Measurements from ENCODE around the gene KRTAP12-3.
"Not testable (repeated sequence)": the region's sequence is repeated elsewhere in the genome, so short reads cannot be mapped to it uniquely, and the experiment has no call there.

Gene KRTAP12-3

GRCh38 chr21:44692798-44693512, 35.2 kb downstream of the KRTAP12-3 start:
- 0 out of 2 replicates have a peak, but pooled peaks cover 7% of the 10 kb centered on the region for H3K9me3 ChIP-seq (ENCODE audit: control insufficient read depth, insufficient read depth, low read length)
- no peaks in the 10 kb centered on the region for H3K36me3 ChIP-seq (ENCODE audit: insufficient read depth, low read length)
- peaks cover 8% of the 10 kb centered on the region; the same call in 1 of the 2 replicates for H3K4me1 ChIP-seq (ENCODE audit: insufficient read depth, low read length)
- no peak overlapping the region for H3K9ac ChIP-seq (ENCODE audit: low read depth, low read length)

DNA sequence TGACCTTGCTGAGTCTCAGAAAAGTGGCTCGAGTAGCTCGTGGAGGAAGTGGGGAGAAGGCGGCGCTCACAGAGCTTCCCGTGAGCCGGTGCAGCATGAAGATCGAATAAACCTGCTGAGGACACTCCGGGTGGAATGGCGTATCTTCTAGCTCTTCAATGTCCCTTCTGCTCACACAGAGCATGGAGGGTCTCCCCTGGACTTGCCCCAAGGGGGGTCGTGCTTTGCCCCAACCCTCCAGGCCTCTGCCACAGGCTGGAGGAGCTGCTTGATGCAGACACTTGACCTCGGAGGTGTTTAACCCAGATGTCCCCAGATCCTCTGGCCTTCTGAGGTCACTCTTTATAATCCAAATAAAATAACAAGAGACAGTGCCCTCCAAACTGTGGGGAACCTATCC, 37.0 kb downstream of the KRTAP12-3 start:
- Histone ChIP-seq H3K9me3 (ENCODE audit: control insufficient read depth, insufficient read depth, low read length) (0 out of 2 replicates have a peak, but pooled peaks cover 7% of the 10 kb centered on the region), H3K9ac (ENCODE audit: low read depth, low read length) (no peak overlapping the region), H3K36me3 (ENCODE audit: insufficient read depth, low read length) (no peaks in the 10 kb centered on the region), H3K4me1 (ENCODE audit: insufficient read depth, low read length) (peaks cover 10% of the 10 kb centered on the region; the same call in 1 of the 2 replicates)

DNA sequence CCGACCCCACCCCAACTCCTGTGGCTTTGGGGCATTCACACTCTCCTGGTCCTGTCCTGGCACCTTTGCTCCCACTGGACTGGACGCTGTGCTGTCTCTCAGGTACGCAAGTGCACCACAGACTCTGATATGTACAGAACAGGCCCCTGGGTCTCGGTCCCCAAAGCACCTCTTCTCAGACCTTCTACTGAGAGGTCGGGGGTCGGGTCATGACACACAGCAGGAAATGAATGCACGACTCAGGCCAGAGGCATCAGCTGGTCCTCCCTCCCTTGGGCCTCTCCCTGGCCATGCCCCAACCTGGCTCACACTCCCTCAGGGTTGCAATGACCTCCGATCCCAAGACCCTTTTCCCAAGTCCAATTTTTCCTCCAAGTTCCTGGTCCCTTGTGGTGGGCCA, 37.5 kb downstream of the KRTAP12-3 start:
- Histone ChIP-seq H3K9ac (ENCODE audit: low read depth, low read length) (no peak overlapping the region), H3K4me1 (ENCODE audit: insufficient read depth, low read length) (peaks cover 10% of the 10 kb centered on the region; the same call in 1 of the 2 replicates), H3K36me3 (ENCODE audit: insufficient read depth, low read length) (no peaks in the 10 kb centered on the region), H3K9me3 (ENCODE audit: control insufficient read depth, insufficient read depth, low read length) (0 out of 2 replicates have a peak, but pooled peaks cover 7% of the 10 kb centered on the region)

DNA sequence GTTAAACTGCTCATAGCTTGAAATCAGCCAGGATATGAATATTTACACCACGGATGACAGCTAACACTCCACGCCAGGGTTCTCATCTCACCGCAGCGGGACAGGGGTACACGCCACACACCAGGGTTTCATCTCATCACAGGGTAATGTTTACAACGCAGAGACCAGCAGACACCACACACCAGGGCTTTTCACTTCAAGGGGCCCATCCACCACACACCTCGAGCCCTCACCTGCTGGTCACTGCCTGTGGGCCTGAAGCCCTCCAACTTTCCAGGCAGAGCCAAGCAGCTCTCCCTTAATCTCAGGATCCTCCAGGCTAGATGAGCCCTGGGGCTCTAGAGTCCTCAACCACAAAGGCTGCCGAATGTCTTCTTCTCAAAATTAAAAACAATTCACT, 37.9 kb downstream of the KRTAP12-3 start:
- Histone ChIP-seq H3K9me3 (ENCODE audit: control insufficient read depth, insufficient read depth, low read length) (0 out of 2 replicates have a peak, but pooled peaks cover 7% of the 10 kb centered on the region), H3K36me3 (ENCODE audit: insufficient read depth, low read length) (no peaks in the 10 kb centered on the region), H3K9ac (ENCODE audit: low read depth, low read length) (no peak overlapping the region), H3K4me1 (ENCODE audit: insufficient read depth, low read length) (peaks cover 10% of the 10 kb centered on the region; the same call in 1 of the 2 replicates)

DNA sequence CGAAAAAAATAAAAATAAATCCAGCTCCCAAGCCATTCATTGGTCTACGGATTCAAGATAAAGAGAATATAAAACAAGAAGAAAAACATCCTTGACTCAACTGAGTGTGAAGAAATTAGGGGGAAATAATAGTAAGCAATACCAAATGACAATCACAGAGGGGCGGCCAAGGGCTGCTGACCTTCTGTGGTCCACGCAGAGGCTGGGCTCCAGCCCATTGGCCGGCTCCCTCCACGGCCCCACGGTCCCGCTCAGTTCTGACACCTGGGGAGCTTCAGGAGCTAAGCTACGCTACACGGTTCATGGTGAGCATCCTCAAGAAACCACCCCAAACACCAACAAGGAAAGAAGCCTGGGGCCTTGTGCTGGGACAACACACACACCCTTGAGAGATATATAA, 38.8 kb downstream of the KRTAP12-3 start:
- Histone ChIP-seq H3K9ac (ENCODE audit: low read depth, low read length) (peak overlapping the region; percentile 30; the same call in 1 of the 2 replicates), H3K4me1 (ENCODE audit: insufficient read depth, low read length) (peaks cover 10% of the 10 kb centered on the region; the same call in 1 of the 2 replicates), H3K36me3 (ENCODE audit: insufficient read depth, low read length) (no peaks in the 10 kb centered on the region), H3K9me3 (ENCODE audit: control insufficient read depth, insufficient read depth, low read length) (0 out of 2 replicates have a peak, but pooled peaks cover 7% of the 10 kb centered on the region)

GRCh38 chr21:44697172-44697810, 39.6 kb downstream of the KRTAP12-3 start, which contains the start of gene KRTAP10-12:
KRTAP10-12 (plus strand) TSS chr21:44697172; CDS start chr21:44697202, 30 bp downstream.
- not testable (repeated sequence) for H3K36me3 ChIP-seq (ENCODE audit: insufficient read depth, low read length); H3K9me3 ChIP-seq (ENCODE audit: control insufficient read depth, insufficient read depth, low read length)
- H3K9ac ChIP-seq (ENCODE audit: low read depth, low read length) = peak within 1 kb of the TSS; percentile 30; the same call in 1 of the 2 replicates
- peaks cover 10% of the 10 kb centered on the region; the same call in 1 of the 2 replicates for H3K4me1 ChIP-seq (ENCODE audit: insufficient read depth, low read length)

DNA sequence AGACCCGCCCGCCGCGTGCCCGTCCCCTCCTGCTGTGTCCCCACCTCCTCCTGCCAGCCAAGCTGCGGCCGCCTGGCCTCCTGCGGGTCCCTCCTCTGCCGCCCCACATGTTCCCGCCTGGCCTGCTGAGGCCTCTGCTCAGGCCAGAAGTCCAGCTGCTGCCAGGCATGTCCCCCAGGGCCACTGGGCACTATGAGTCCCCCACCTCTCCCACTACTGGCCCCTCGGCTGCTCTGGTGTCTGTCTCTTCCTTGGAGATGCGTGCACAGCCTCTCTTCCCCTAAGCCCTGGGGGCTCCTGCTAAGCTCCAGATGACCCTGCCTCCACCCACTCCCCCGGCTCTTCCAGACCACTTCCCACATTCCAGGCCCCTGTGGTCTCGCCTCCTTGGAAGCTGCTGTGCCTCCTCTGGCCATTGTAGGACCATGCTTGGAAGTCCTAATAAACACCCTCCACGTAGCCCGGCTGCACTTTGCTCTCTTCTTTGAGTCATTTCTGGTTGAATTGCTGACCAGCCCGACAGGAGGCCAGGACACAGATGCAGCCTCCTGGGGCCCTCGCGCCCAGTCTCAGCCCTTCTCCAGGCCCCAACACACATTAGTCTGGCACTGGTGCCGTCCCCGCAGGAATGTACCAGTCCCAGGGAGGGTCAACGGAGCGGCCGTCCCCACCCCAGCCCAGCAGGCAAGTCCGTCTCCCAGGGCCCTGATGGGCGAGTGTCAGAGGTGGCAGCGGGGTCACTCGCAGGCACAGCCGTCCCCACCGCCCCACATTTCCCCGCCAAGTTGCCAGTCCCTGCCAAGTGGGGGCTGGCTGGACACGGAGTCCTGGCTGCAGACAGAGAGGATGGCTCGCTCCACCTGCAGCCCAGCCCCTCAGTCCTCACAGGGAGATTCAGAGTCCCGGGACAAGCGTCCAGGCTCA, 40.3 kb downstream of the KRTAP12-3 start:
- Histone ChIP-seq H3K36me3 (ENCODE audit: insufficient read depth, low read length) (no peaks in the 10 kb centered on the region), H3K9me3 (ENCODE audit: control insufficient read depth, insufficient read depth, low read length) (0 out of 2 replicates have a peak, but pooled peaks cover under 1% of the 10 kb centered on the region), H3K4me1 (ENCODE audit: insufficient read depth, low read length) (peaks cover 14% of the 10 kb centered on the region; the same call in 1 of the 2 replicates), H3K9ac (ENCODE audit: low read depth, low read length) (no peak overlapping the region; the same call in 1 of the 2 replicates)

- Histone ChIP-seq H3K4me1 (ENCODE audit: insufficient read depth, low read length) (peaks cover 25% of the 10 kb centered on the region; the same call in 1 of the 2 replicates), H3K36me3 (ENCODE audit: insufficient read depth, low read length) (no peaks in the 10 kb centered on the region), H3K9ac (ENCODE audit: low read depth, low read length) (no peak overlapping the region), H3K9me3 (ENCODE audit: control insufficient read depth, insufficient read depth, low read length) (no peaks in the 10 kb centered on the region)
Measured at GRCh38 chr21:44699502-44700001, 41.8 kb downstream of the KRTAP12-3 start.

GRCh38 chr21:44700101-44701022, 42.6 kb downstream of the KRTAP12-3 start:
- Histone ChIP-seq H3K4me1 (ENCODE audit: insufficient read depth, low read length) (peaks cover 25% of the 10 kb centered on the region; the same call in 1 of the 2 replicates), H3K36me3 (ENCODE audit: insufficient read depth, low read length) (no peaks in the 10 kb centered on the region), H3K9me3 (ENCODE audit: control insufficient read depth, insufficient read depth, low read length) (no peaks in the 10 kb centered on the region), H3K9ac (ENCODE audit: low read depth, low read length) (no peak overlapping the region)

DNA sequence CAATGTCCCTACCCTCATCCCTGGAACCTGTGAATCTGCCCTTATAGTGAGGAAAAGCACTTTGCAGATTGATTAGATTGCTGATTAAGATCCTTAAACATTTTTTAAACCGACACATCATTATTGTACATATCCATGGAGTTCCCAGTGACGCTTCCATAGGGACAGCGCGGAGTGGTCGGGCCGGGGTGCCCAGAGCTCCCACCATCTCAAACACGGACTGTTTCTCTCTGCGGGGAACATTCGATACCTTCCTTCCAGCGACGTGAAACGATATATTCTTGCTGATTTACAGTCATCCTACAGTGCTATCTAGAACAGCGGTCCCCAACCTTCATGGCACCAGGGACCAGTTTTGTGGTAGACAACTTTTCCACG, 43.3 kb downstream of the KRTAP12-3 start:
- Histone ChIP-seq H3K9me3 (ENCODE audit: control insufficient read depth, insufficient read depth, low read length) (no peaks in the 10 kb centered on the region), H3K36me3 (ENCODE audit: insufficient read depth, low read length) (no peaks in the 10 kb centered on the region), H3K4me1 (ENCODE audit: insufficient read depth, low read length) (peaks cover 22% of the 10 kb centered on the region; the same call in 1 of the 2 replicates), H3K9ac (ENCODE audit: low read depth, low read length) (no peak overlapping the region)

DNA sequence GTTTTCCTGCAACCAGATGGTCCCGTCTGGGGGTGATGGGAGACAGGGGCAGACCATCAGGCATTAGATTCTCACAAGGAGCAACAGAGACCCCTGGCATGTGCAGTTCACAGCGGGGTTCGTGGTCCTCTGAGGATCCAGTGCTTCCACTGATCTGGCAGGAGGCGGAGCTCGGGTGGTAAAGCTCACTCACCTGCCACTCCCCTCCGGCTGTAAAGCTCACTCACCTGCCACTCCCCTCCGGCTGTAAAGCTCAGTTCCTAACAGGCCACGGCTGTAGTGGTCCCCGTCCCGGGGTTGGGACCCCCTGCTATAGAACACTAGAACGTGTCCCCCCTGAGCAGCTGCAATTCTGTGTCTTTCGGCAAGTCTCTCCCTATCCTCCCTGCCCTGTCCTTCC, 43.8 kb downstream of the KRTAP12-3 start:
- no peak overlapping the region for H3K9ac ChIP-seq (ENCODE audit: low read depth, low read length)
- H3K36me3 ChIP-seq (ENCODE audit: insufficient read depth, low read length) = no peaks in the 10 kb centered on the region
- H3K4me1 ChIP-seq (ENCODE audit: insufficient read depth, low read length) = peaks cover 22% of the 10 kb centered on the region; the same call in 1 of the 2 replicates
- no peaks in the 10 kb centered on the region for H3K9me3 ChIP-seq (ENCODE audit: control insufficient read depth, insufficient read depth, low read length)

DNA sequence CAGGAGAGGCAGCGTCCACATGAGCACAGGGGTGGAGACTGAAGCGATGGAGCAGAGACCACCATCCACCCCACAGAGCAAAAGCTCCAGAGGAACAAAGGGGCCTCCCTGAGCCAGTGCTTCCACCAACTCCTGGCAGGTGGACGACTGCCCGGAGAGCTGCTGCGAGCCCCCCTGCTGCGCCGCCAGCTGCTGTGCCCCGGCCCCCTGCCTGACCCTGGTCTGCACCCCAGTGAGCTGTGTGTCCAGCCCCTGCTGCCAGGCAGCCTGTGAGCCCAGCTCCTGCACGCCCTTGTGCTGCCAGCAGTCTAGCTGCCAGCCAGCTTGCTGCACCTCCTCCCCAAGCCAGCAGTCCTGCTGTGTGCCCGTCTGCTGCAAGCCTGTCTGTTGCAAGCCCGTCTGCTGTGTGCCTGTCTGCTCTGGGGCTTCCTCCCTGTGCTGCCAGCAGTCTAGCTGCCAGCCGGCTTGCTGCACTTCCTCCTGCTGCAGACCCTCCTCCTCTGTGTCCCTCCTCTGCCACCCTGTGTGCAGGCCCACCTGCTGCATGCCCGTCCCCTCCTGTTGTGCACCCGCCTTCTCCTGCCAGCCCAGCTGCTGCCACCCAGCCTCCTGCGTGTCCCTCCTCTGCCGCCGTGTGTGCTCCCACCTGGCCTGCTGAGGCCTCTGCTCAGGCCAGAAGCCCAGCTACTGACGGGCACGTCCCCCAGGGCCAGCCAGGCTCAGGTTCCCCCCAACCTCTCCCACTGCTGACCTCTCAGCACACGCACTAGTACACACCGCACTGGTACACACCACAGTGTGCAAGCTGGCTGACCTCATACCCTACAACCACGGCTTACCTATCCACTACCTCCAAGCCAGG, 44.6 kb downstream of the KRTAP12-3 start:
- no peak overlapping the region for H3K9ac ChIP-seq (ENCODE audit: low read depth, low read length)
- no peaks in the 10 kb centered on the region for H3K9me3 ChIP-seq (ENCODE audit: control insufficient read depth, insufficient read depth, low read length)
- no peaks in the 10 kb centered on the region for H3K36me3 ChIP-seq (ENCODE audit: insufficient read depth, low read length)
- H3K4me1 ChIP-seq (ENCODE audit: insufficient read depth, low read length) = peaks cover 22% of the 10 kb centered on the region; the same call in 1 of the 2 replicates

Data from ES-I3 (cell line).